Keratinocyte (primary cell): ENCODE data around the gene GTPBP6.

Experiments used
- EZH2 ChIP-seq: IDR thresholded peaks from one replicate; pipeline ENCODE4 v1.6.1; 2012; ENCODE audit warnings: inconsistent platforms, mild to moderate bottlenecking, low read length, moderate library complexity
- TF ChIP-seq, protein P1 (sequence below), 3 experiments: IDR thresholded peaks in 1 of 3; conservative IDR thresholded peaks in 1 of 3; optimal IDR thresholded peaks in 1 of 3; 2 replicates in 2 of 3; 3 replicates in 1 of 3; pipeline versions ENCODE3 to v1.5.1; 2011; ENCODE audit warnings: low read length in 3 of 3, mild to moderate bottlenecking in 3 of 3, moderate library complexity in 2 of 3, control low read depth in 1 of 3, inconsistent platforms in 1 of 3; ENCODE audit not compliant: insufficient read depth in 2 of 3; ENCODE audit errors: extremely low read depth in 1 of 3

- TF ChIP-seq, protein P1, sequence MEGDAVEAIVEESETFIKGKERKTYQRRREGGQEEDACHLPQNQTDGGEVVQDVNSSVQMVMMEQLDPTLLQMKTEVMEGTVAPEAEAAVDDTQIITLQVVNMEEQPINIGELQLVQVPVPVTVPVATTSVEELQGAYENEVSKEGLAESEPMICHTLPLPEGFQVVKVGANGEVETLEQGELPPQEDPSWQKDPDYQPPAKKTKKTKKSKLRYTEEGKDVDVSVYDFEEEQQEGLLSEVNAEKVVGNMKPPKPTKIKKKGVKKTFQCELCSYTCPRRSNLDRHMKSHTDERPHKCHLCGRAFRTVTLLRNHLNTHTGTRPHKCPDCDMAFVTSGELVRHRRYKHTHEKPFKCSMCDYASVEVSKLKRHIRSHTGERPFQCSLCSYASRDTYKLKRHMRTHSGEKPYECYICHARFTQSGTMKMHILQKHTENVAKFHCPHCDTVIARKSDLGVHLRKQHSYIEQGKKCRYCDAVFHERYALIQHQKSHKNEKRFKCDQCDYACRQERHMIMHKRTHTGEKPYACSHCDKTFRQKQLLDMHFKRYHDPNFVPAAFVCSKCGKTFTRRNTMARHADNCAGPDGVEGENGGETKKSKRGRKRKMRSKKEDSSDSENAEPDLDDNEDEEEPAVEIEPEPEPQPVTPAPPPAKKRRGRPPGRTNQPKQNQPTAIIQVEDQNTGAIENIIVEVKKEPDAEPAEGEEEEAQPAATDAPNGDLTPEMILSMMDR (optimal IDR thresholded peaks at IDR 0.05 in 1 of 3, IDR thresholded peaks at IDR 0.05 in 1 of 3, conservative IDR thresholded peaks at IDR 0.05 in 1 of 3; ENCODE audit: extremely low read depth in 1 of 3, insufficient read depth in 2 of 3, low read length in 3 of 3): no peak
- TF ChIP-seq EZH2: no peak
These were observed 18.3 kb downstream of the GTPBP6 start for GRCh38 chrX:300334-300733.
